C4-2B (cell line): ENCODE results near the gene SMAD4.

Experiments
- ZFX ChIP-seq: fragments of 450-650 bp; IDR thresholded peaks from 2 replicates; pipeline ENCODE4 v1.6.1; 2017
- TF ChIP-seq, protein P1 (sequence below): fragments of 450-650 bp; conservative IDR thresholded peaks from 2 replicates; pipeline ENCODE4 v1.5.1; 2017; ENCODE audit warnings: mild to moderate bottlenecking

DNA sequence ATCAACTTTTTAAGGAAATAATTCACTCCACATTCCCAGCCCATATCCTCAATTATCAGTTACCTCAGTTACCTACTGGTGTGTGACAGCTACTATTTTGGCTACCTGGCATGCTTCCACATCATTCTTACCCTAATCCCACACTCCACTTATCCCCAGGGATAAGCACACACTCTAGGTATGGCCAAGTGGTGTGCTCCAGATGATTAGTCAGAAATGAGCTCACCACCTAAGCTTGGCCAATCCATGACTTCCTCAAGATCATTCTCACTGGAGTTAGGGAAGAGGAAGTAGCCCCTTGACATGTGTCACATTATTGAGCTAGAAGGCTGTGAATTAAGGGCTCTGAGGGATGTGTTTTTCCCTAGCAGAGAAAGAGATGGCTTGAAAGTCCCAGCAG, 20.9 kb upstream of the SMAD4 start:
- TF ChIP-seq, protein P1, sequence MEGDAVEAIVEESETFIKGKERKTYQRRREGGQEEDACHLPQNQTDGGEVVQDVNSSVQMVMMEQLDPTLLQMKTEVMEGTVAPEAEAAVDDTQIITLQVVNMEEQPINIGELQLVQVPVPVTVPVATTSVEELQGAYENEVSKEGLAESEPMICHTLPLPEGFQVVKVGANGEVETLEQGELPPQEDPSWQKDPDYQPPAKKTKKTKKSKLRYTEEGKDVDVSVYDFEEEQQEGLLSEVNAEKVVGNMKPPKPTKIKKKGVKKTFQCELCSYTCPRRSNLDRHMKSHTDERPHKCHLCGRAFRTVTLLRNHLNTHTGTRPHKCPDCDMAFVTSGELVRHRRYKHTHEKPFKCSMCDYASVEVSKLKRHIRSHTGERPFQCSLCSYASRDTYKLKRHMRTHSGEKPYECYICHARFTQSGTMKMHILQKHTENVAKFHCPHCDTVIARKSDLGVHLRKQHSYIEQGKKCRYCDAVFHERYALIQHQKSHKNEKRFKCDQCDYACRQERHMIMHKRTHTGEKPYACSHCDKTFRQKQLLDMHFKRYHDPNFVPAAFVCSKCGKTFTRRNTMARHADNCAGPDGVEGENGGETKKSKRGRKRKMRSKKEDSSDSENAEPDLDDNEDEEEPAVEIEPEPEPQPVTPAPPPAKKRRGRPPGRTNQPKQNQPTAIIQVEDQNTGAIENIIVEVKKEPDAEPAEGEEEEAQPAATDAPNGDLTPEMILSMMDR: no peak
- no peak for TF ChIP-seq ZFX
